Measurements from ENCODE around the gene TMEM229A. TPM values are rescaled to one million over a fixed set of nuclear protein-coding genes. Genes with fewer than 3 reads are reported as not detected.
"Not testable (repeated sequence)": the region's sequence is repeated elsewhere in the genome, so short reads cannot be mapped to it uniquely, and the experiment has no call there.

Gene TMEM229A
- total and polyA plus RNA-seq, 2 of the 8 experiments (the other 6 are each of a cell fraction or from before 2014, with no cell fraction given): 0.33 to 0.54 TPM

GRCh38 chr7:124082234-124082633 lies 49.4 kb upstream of the TMEM229A start:
- H3K23ac ChIP-seq (ENCODE audit: insufficient read length); H3K4ac ChIP-seq (replicated peaks; ENCODE audit: insufficient read length, low read depth, low read length); H3K27ac ChIP-seq (ENCODE audit: low read depth, low read length); H3K18ac ChIP-seq (ENCODE audit: extremely low read depth, low read length); H3K56ac ChIP-seq (replicated peaks; ENCODE audit: insufficient read length, low read depth, low read length); H2AFZ ChIP-seq (ENCODE audit: low read length); DNase-seq (ENCODE audit: low read depth in 1 of 2, low spot score in 2 of 2); H3K36me3 ChIP-seq (ENCODE audit: control insufficient read depth in 2 of 4, insufficient read depth in 4 of 4, low read length in 3 of 4); H2BK5ac ChIP-seq (ENCODE audit: low read depth, low read length); POLR2A ChIA-PET (ENCODE audit: partially characterized antibody); H4K20me1 ChIP-seq (replicated peaks in 1 of 2; ENCODE audit: control insufficient read depth in 1 of 2, insufficient read depth in 2 of 2, low read length in 2 of 2); H4K5ac ChIP-seq (ENCODE audit: insufficient read length, low read depth, low read length); H2BK20ac ChIP-seq (ENCODE audit: low read length); CTCF ChIA-PET (ENCODE audit: partially characterized antibody); H3K9ac ChIP-seq (replicated peaks in 1 of 4; ENCODE audit: extremely low read depth in 1 of 4, low read depth in 3 of 4, low read length in 3 of 4); H3K4me3 ChIP-seq (ENCODE audit: extremely low read depth in 1 of 4, insufficient read depth in 2 of 4, low read depth in 3 of 4, low read length in 4 of 4); H3K4me2 ChIP-seq (ENCODE audit: insufficient read depth in 1 of 2, low read depth in 2 of 2, low read length in 2 of 2); H3K14ac ChIP-seq (ENCODE audit: insufficient read length); H3K4me1 ChIP-seq (replicated peaks in 1 of 4; ENCODE audit: control insufficient read depth in 3 of 4, insufficient read depth in 4 of 4, low read length in 3 of 4); H2BK15ac ChIP-seq (ENCODE audit: low read length); H3K27me3 ChIP-seq (replicated peaks in 1 of 4; ENCODE audit: control insufficient read depth in 3 of 4, extremely low read depth in 1 of 4, insufficient read depth in 3 of 4, low read length in 3 of 4); H2BK120ac ChIP-seq (replicated peaks; ENCODE audit: low read depth, low read length); H4K91ac ChIP-seq (replicated peaks; ENCODE audit: insufficient read length, low read length); H2AK5ac ChIP-seq (ENCODE audit: low read depth, low read length); FAIRE-seq; H3K9me3 ChIP-seq (ENCODE audit: insufficient read depth in 2 of 2, low read depth in 1 of 2, low read length in 1 of 2); H4K8ac ChIP-seq (ENCODE audit: extremely low read depth, insufficient read depth, low read length); H3K79me1 ChIP-seq (ENCODE audit: low read depth, low read length); H2BK12ac ChIP-seq (ENCODE audit: low read depth, low read length); H3K79me2 ChIP-seq (ENCODE audit: control insufficient read depth in 1 of 2, insufficient read depth in 2 of 2, low read length in 2 of 2); H3K23me2 ChIP-seq (ENCODE audit: low read depth, low read length): not testable (repeated sequence)
- WGBS, 2 experiments (ENCODE audit: extremely low coverage in 1 of 2, insufficient coverage in 1 of 2, insufficient read length in 1 of 2, insufficient replicate concordance in 2 of 2, low coverage in 1 of 2, low lambda C conversion rate in 2 of 2, missing lambda C conversion rate in 1 of 2): 98% methylated on average over 8 of the region's 8 CpGs; no CpG with 5 or more reads in 1 of the 2 experiments
